GM12891 (cell line): Measurements from ENCODE around the gene PRKCB.

Experiments
- PAX5 ChIP-seq: IDR thresholded peaks from 2 replicates; pipeline ENCODE4 v1.6.1; 2011; ENCODE audit warnings: low read length, moderate library complexity, mild to moderate bottlenecking; ENCODE audit not compliant: insufficient read depth, severe bottlenecking
- POLR2A ChIP-seq: IDR thresholded peaks from 2 replicates; pipeline ENCODE4 v1.6.1; 2011; ENCODE audit warnings: low read depth, low read length, control low read depth
- POLR2AphosphoS5 ChIP-seq: IDR thresholded peaks from 2 replicates; pipeline ENCODE4 v1.6.1; 2011; ENCODE audit warnings: low read depth, low read length, control low read depth
- POU2F2 ChIP-seq: IDR thresholded peaks from 2 replicates; pipeline ENCODE4 v1.6.1; 2011; ENCODE audit warnings: low read depth, mild to moderate bottlenecking, control low read depth, low read length, moderate library complexity
- SPI1 ChIP-seq: IDR thresholded peaks from 2 replicates; pipeline ENCODE4 v1.6.1; 2011; ENCODE audit warnings: low read depth, low read length, control low read depth
- TAF1 ChIP-seq: IDR thresholded peaks from 2 replicates; pipeline ENCODE4 v1.6.1; 2011; ENCODE audit warnings: low read depth, low read length, control low read depth

DNA sequence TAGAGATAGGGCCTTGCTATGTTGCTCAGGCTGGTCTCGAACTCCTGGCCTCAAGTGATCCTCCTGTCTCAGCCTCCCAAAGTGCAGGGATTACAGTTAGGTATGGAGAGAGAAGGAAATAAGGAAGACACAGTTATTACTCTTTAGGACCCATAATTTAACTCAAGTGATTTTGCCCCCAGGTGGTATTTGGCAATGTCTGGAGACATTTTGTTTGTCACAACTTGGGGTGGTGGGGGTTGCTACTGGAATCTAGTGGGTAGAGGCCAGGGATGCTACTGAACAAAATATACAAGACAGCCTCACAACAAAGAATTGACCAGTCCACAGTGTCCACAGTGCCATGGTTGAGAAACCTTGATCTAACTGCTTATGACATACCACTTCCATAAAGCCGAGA is 64.1 kb downstream of the PRKCB start:
- no peak for TF ChIP-seq POLR2AphosphoS5
- no peak for TF ChIP-seq POLR2A
- no peak for TF ChIP-seq SPI1
- no peak for TF ChIP-seq TAF1
- TF ChIP-seq POU2F2 = no peak
- TF ChIP-seq PAX5 = no peak
